H1 (cell line): Measurements from ENCODE around the gene MRPL36. TPM values are rescaled to one million over a fixed set of nuclear protein-coding genes. Genes with fewer than 3 reads are reported as not detected.

ENCODE experiments used
- CTCF ChIA-PET: fragments of 300-600 bp; sonication (Branson Sonifier 250); formaldehyde crosslinking; loops from one replicate; lab custom pipeline; 2021; ENCODE audit not compliant: partially characterized antibody; lab: Charles Lee
- POLR2A ChIA-PET: fragments of 300-600 bp; sonication (Branson Sonifier 250); formaldehyde crosslinking; loops from one replicate; lab custom pipeline; 2021; ENCODE audit warnings: inconsistent platforms; ENCODE audit not compliant: partially characterized antibody; lab: Charles Lee
- DNase-seq, 2 experiments: peaks; one replicate each; pipeline versions ENCODE4 v3.0.0 to v3.0.0-alpha.2; 2010 to 2022; ENCODE audit warnings: low spot score in 2 of 2, low read depth in 1 of 2, mixed read lengths in 1 of 2
- FAIRE-seq: peaks from 2 replicates; lab custom pipeline; 2011; peaks lifted over from hg19 to GRCh38; lab: Jason Lieb, UNC
- H2AFZ ChIP-seq: 2 replicates; pipeline ENCODE4 v1.8.1; 2012; ENCODE audit warnings: low read length, inconsistent platforms
- H2AK5ac ChIP-seq: 2 replicates; pipeline ENCODE4 v1.6.1; 2013; ENCODE audit warnings: low read depth, low read length
- H2BK120ac ChIP-seq: replicated peaks from 2 replicates; pipeline ENCODE3; 2013; ENCODE audit warnings: low read depth, low read length, inconsistent platforms
- H2BK12ac ChIP-seq: 2 replicates; pipeline ENCODE4 v1.6.1; 2013; ENCODE audit warnings: low read depth, low read length
- H2BK15ac ChIP-seq: 2 replicates; pipeline ENCODE4 v1.6.1; 2013; ENCODE audit warnings: low read length
- H2BK20ac ChIP-seq: 2 replicates; pipeline ENCODE4 v1.6.1; 2013; ENCODE audit warnings: low read length
- H2BK5ac ChIP-seq: 2 replicates; pipeline ENCODE4 v1.6.1; 2013; ENCODE audit warnings: low read depth, low read length
- H3K14ac ChIP-seq: 2 replicates; pipeline ENCODE4 v1.6.1; 2013; ENCODE audit warnings: inconsistent platforms; ENCODE audit not compliant: insufficient read length
- H3K18ac ChIP-seq: 2 replicates; pipeline ENCODE4 v1.6.1; 2013; ENCODE audit warnings: low read length; ENCODE audit errors: extremely low read depth
- H3K23ac ChIP-seq: 2 replicates; pipeline ENCODE4 v1.6.1; 2013; ENCODE audit warnings: inconsistent platforms; ENCODE audit not compliant: insufficient read length
- H3K23me2 ChIP-seq: 2 replicates; pipeline ENCODE4 v1.6.1; 2013; ENCODE audit warnings: low read depth, low read length
- H3K27ac ChIP-seq: 2 replicates; pipeline ENCODE4 v1.6.1; 2011; ENCODE audit warnings: low read depth, low read length, inconsistent platforms
- H3K27me3 ChIP-seq, 4 experiments: replicated peaks in 1 of 4; 1 replicate in 1 of 4; 2 replicates in 3 of 4; pipeline versions ENCODE4 v1.6.1 to v1.8.1; 2011 to 2013; ENCODE audit warnings: low read length in 3 of 4, mild to moderate bottlenecking in 3 of 4, inconsistent platforms in 2 of 4, mixed read lengths in 2 of 4, moderate library complexity in 1 of 4; ENCODE audit not compliant: control insufficient read depth in 3 of 4, insufficient read depth in 3 of 4; ENCODE audit errors: extremely low read depth in 1 of 4
- H3K36me3 ChIP-seq, 4 experiments: 2 replicates each; pipeline versions ENCODE4 v1.6.1 to v1.8.1; 2011 to 2013; ENCODE audit warnings: mild to moderate bottlenecking in 4 of 4, low read length in 3 of 4, moderate library complexity in 2 of 4, control low read depth in 1 of 4, inconsistent platforms in 1 of 4; ENCODE audit not compliant: insufficient read depth in 4 of 4, control insufficient read depth in 2 of 4
- H3K4ac ChIP-seq: replicated peaks from 2 replicates; pipeline ENCODE3; 2013; ENCODE audit warnings: low read length, low read depth, mixed read lengths, inconsistent platforms; ENCODE audit not compliant: insufficient read length
- H3K4me1 ChIP-seq, 4 experiments: replicated peaks in 1 of 4; 1 replicate in 1 of 4; 2 replicates in 3 of 4; pipeline versions ENCODE4 v1.6.1 to v1.8.1; 2011 to 2013; ENCODE audit warnings: low read length in 3 of 4, inconsistent platforms in 2 of 4, mixed read lengths in 1 of 4; ENCODE audit not compliant: insufficient read depth in 4 of 4, control insufficient read depth in 3 of 4
- H3K4me2 ChIP-seq, 2 experiments: 2 replicates each; pipeline versions ENCODE4 v1.6.1 to v1.8.1; 2011 to 2013; ENCODE audit warnings: low read depth in 2 of 2, low read length in 2 of 2, control low read depth in 1 of 2, inconsistent platforms in 1 of 2, mild to moderate bottlenecking in 1 of 2; ENCODE audit not compliant: insufficient read depth in 1 of 2
- H3K4me3 ChIP-seq, 4 experiments: fragments of 200-600, 300-600 bp in 1 of 4; sonication (generic), shearing (Covaris generic), sonication (Bioruptor Twin) in 1 of 4; 2 replicates each; pipeline versions ENCODE4 v1.5.1 to v1.8.1; 2011 to 2016; ENCODE audit warnings: low read length in 4 of 4, low read depth in 3 of 4, control low read depth in 2 of 4, inconsistent platforms in 2 of 4, mild to moderate bottlenecking in 2 of 4, mixed read lengths in 1 of 4, moderate library complexity in 1 of 4; ENCODE audit not compliant: insufficient read depth in 2 of 4; ENCODE audit errors: extremely low read depth in 1 of 4
- H3K56ac ChIP-seq: replicated peaks from 2 replicates; pipeline ENCODE3; 2013; ENCODE audit warnings: low read depth, mild to moderate bottlenecking, mixed read lengths, low read length, inconsistent platforms; ENCODE audit not compliant: insufficient read length
- H3K79me1 ChIP-seq: 2 replicates; pipeline ENCODE4 v1.6.1; 2013; ENCODE audit warnings: low read depth, low read length, control low read depth
- H3K79me2 ChIP-seq, 2 experiments: 2 replicates each; pipeline versions ENCODE4 v1.6.1 to v1.8.1; 2012 to 2013; ENCODE audit warnings: low read length in 2 of 2, mild to moderate bottlenecking in 2 of 2, inconsistent platforms in 1 of 2; ENCODE audit not compliant: insufficient read depth in 2 of 2, control insufficient read depth in 1 of 2
- H3K9ac ChIP-seq, 4 experiments: replicated peaks in 1 of 4; 1 replicate in 1 of 4; 2 replicates in 3 of 4; pipeline versions ENCODE4 v1.6.1 to v1.8.1; 2011 to 2013; ENCODE audit warnings: low read depth in 3 of 4, low read length in 3 of 4, control low read depth in 2 of 4, mild to moderate bottlenecking in 2 of 4, moderate library complexity in 2 of 4, inconsistent platforms in 1 of 4; ENCODE audit errors: extremely low read depth in 1 of 4
- H3K9me3 ChIP-seq, 2 experiments: 2 replicates each; pipeline versions ENCODE4 v1.6.1 to v1.8.1; 2012 to 2013; ENCODE audit warnings: mild to moderate bottlenecking in 2 of 2, moderate library complexity in 2 of 2, control low read depth in 1 of 2, inconsistent platforms in 1 of 2, low read depth in 1 of 2, low read length in 1 of 2, mixed read lengths in 1 of 2; ENCODE audit not compliant: insufficient read depth in 2 of 2
- H4K20me1 ChIP-seq, 2 experiments: replicated peaks in 1 of 2; 2 replicates each; pipeline versions ENCODE3 to v1.8.1; 2011 to 2013; ENCODE audit warnings: inconsistent platforms in 2 of 2, low read length in 2 of 2, mild to moderate bottlenecking in 1 of 2; ENCODE audit not compliant: insufficient read depth in 2 of 2, control insufficient read depth in 1 of 2
- H4K5ac ChIP-seq: 2 replicates; pipeline ENCODE4 v1.6.1; 2013; ENCODE audit warnings: low read length, low read depth, mixed read lengths, inconsistent platforms; ENCODE audit not compliant: insufficient read length
- H4K8ac ChIP-seq: 2 replicates; pipeline ENCODE4 v1.8.0; 2013; ENCODE audit warnings: mild to moderate bottlenecking, moderate library complexity, low read length, inconsistent platforms; ENCODE audit not compliant: insufficient read depth; ENCODE audit errors: extremely low read depth
- H4K91ac ChIP-seq: replicated peaks from 2 replicates; pipeline ENCODE3; 2013; ENCODE audit warnings: low read length, mixed read lengths, inconsistent platforms; ENCODE audit not compliant: insufficient read length
- ASH2L ChIP-seq: fragments of 200-600, 300-600 bp; sonication (generic); IDR thresholded peaks from one replicate; pipeline ENCODE4 v1.7.1; 2017; ENCODE audit warnings: low read length
- BACH1 ChIP-seq: IDR thresholded peaks from 2 replicates; pipeline ENCODE4 v1.6.1; 2012; ENCODE audit warnings: low read length, improper control_type of control experiment
- BCL11A ChIP-seq, 2 experiments: IDR thresholded peaks; one replicate each; pipeline ENCODE4 v1.6.1; 2011; ENCODE audit warnings: low read depth in 2 of 2, low read length in 2 of 2, mild to moderate bottlenecking in 2 of 2
- HDAC6 ChIP-seq: IDR thresholded peaks from one replicate; pipeline ENCODE4 v1.7.1; 2012; ENCODE audit warnings: low read depth, mild to moderate bottlenecking, inconsistent platforms, low read length, moderate library complexity
- KDM1A ChIP-seq: fragments of 200-600, 300-600 bp; sonication (generic); IDR thresholded peaks from 2 replicates; pipeline ENCODE4 v1.7.1; 2016; ENCODE audit warnings: mild to moderate bottlenecking, low read length, borderline replicate concordance
- POLR2A ChIP-seq, 2 experiments: IDR thresholded peaks; 1 replicate in 1 of 2; 2 replicates in 1 of 2; pipeline ENCODE4 v1.6.1; 2011; ENCODE audit warnings: low read depth in 2 of 2, low read length in 2 of 2, mild to moderate bottlenecking in 2 of 2; ENCODE audit errors: control extremely low read depth in 1 of 2
- WGBS, 2 experiments: shearing (Covaris generic) in 1 of 2; methylation state at CpG; one replicate each; pipeline versions ENCODE4 v1.1.6 to v1.1.7; 2013 to 2015; ENCODE audit warnings: low lambda C conversion rate in 2 of 2, mixed read lengths in 2 of 2, inconsistent platforms in 1 of 2, low coverage in 1 of 2, missing lambda C conversion rate in 1 of 2; ENCODE audit not compliant: insufficient replicate concordance in 2 of 2, insufficient coverage in 1 of 2, insufficient read length in 1 of 2; ENCODE audit errors: extremely low coverage in 1 of 2, missing lambda C conversion rate in 1 of 2; 5-methylcytosine and 5-hydroxymethylcytosine counted together
- polyA plus RNA-seq, 7 experiments: library from polyadenylated mRNA; depleted of rRNA in 3 of 7; stranded (reverse) in 5 of 7; unstranded in 2 of 7; fragments of >200 nt in 5 of 7; fragments of 200-250 nt in 2 of 7; gene quantifications; 1 replicate in 5 of 7; 2 replicates in 1 of 7; 4 replicates in 1 of 7; pipeline versions ENCODE4 v1.2.1 to v1.2.3, GENCODE V29; 2011 to 2013; ENCODE audit warnings: missing spikeins in 2 of 7, mixed read lengths in 2 of 7
- total RNA-seq: library from RNA; stranded (reverse); fragmentation: NEBNext Ultra II Directional; extraction: Animal tissue kit (Norgen Biotek cat#: 25700); gene quantifications from 2 replicates; pipeline ENCODE4 v1.2.1, GENCODE V29; 2021
- TF ChIP-seq, protein P1 (sequence below): IDR thresholded peaks from 2 replicates; pipeline ENCODE4 v1.6.1; 2012; ENCODE audit warnings: inconsistent platforms

Gene MRPL36
- total and polyA plus RNA-seq, 2 of the 8 experiments (the other 6 are each of a cell fraction or from before 2014, with no cell fraction given), result 56.3 to 81.5 TPM

DNA sequence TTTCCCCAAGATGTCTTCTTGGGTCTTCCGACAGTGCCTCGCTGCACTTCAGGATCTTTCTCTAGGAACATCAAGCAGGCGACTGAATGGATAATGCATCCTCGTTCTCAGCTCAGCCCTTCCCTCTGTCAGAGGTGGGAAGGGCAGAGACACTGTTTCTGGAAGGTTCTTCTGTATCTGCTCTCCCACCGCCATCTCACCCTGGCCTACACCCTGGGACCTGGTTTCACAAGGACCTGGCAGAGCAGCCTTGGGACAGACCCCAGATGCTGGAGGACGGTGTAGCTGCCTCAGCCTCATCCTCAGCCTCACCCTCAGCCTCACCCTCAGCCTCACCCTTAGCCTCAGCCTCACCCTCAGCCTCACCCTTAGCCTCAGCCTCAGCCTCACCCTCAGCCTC, 18.5 kb downstream of the MRPL36 start:
- no peak for FAIRE-seq
- no peaks in the 10 kb centered on the region for H3K27me3 ChIP-seq
- H3K4me2 ChIP-seq, result no peak overlapping the region
- H3K4me1 ChIP-seq, result no peaks in the 10 kb centered on the region
- no peaks in the 10 kb centered on the region for H3K79me1 ChIP-seq
- H2BK12ac ChIP-seq, result no peak overlapping the region
- H4K8ac ChIP-seq, result no peak overlapping the region
- no peak overlapping the region for H3K4me3 ChIP-seq
- H2BK120ac ChIP-seq, result no peak overlapping the region
- no peak overlapping the region for H2BK15ac ChIP-seq
- TF ChIP-seq KDM1A (no peak), POLR2A (IDR thresholded peaks at IDR 0.05; ENCODE audit: control extremely low read depth in 1 of 2, low read depth in 2 of 2, low read length in 2 of 2) (no peak), BACH1 (no peak), HDAC6 (no peak), BCL11A (IDR thresholded peaks at IDR 0.05; ENCODE audit: low read depth in 2 of 2, low read length in 2 of 2) (no peak), ASH2L (no peak)
- TF ChIP-seq, protein P1, sequence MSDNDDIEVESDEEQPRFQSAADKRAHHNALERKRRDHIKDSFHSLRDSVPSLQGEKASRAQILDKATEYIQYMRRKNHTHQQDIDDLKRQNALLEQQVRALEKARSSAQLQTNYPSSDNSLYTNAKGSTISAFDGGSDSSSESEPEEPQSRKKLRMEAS, result no peak
- H3K14ac ChIP-seq, result no peak overlapping the region
- H2AK5ac ChIP-seq, result no peak overlapping the region
- no peak overlapping the region for H2BK5ac ChIP-seq
- no peaks in the 10 kb centered on the region for H3K79me2 ChIP-seq
- no peak overlapping the region for H3K56ac ChIP-seq
- H3K4ac ChIP-seq, result no peak overlapping the region
- no peaks in the 10 kb centered on the region for H3K36me3 ChIP-seq
- no peak overlapping the region for H2AFZ ChIP-seq
- H3K23me2 ChIP-seq, result no peaks in the 10 kb centered on the region
- H2BK20ac ChIP-seq, result no peak overlapping the region
- H3K23ac ChIP-seq, result no peak overlapping the region
- H4K91ac ChIP-seq, result no peak overlapping the region
- no peak overlapping the region for H4K5ac ChIP-seq
- peaks cover 0 to 3% of the 10 kb centered on the region in 2 experiments for H4K20me1 ChIP-seq
- CTCF ChIA-PET, result interaction anchor here (1.1 kb wide), 1 partner anchor 18 kb away, joined by 3 read pairs; no protein-coding TSS in a partner anchor
- H3K18ac ChIP-seq, result no peak overlapping the region
- no peak overlapping the region for H3K27ac ChIP-seq
- POLR2A ChIA-PET, result no interaction called here
- H3K9me3 ChIP-seq, result no peaks in the 10 kb centered on the region
- DNase-seq, result no peak
- 92% methylated on average over 6 of the region's 6 CpGs; no CpG with 5 or more reads in 1 of the 2 experiments for WGBS, 2 experiments
- H3K9ac ChIP-seq, result no peak overlapping the region
